ENCODE measurements around the gene RPUSD4.

RPUSD4 gene

DNA sequence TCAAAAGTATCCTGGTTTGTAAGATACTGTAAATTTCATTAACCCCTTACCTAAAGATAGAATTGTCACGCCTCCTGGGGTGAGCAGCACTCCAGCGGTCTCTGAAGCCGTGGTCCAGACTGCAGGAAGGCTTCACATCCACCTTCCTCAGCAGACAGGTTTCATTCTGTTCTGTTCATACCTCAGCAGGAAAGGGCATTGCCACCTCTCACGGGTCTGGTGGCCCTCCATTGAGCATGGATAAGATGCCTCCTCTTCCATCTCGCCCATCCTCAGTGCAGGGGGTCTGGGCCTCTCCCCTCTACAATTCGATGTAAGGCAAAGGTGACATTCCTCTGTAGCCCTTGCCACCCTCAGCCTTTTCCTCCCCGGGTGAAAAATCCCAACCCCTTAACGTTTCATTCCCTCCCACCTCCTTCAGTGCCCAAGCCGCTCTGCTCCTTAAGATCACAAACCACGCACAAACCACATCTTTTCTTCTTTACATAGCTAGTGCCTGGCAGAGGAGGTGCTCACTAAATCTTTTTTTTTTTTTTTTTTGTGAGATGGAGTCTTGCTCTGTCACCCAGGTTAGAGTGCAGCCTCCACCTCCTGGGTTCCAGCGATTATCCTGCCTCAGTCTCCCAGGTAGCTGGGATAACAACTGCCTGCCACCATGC is 28.5 kb downstream of the RPUSD4 start:
- DNase-seq (ENCODE audit: low spot score), result no peak

DNA sequence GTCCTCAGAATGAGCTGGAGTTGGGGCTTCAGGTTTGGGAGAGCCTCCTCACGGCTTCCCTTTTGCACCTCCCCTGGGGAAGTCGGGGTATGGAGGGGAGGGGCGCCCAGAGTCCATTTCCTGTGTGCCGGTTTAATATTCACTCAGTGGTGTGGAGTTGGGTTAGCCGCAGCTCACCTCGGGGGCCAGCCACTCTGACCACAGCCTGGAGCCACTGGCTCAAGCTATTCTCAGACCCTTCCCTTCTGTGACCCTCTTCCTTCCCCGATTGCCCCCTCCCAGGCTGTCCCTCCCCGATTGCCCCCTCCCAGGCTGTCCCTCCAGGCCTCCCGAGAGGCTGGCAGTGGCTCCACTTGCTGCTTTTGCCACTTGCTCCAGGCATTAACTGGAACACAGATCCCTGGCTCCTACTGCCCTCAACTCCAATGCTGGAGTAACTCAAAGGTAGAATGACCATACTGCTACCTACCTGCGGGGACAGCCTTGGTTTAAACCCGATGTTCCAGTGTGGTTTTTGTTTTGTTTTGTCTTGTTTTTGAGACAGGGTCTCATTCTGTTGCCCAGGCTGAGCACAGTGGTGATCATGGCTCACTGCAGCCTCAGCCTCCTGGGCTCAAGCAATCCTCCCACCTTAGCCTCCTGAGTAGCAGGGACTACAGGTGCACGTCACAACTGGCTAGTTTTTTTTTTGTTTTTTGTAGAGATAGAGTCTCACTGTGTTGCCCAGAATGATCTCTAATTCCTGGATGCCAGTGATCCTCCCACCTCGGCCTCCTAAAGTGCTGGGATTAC is 29.3 kb downstream of the RPUSD4 start:
- no peak for DNase-seq (ENCODE audit: low spot score)

DNA sequence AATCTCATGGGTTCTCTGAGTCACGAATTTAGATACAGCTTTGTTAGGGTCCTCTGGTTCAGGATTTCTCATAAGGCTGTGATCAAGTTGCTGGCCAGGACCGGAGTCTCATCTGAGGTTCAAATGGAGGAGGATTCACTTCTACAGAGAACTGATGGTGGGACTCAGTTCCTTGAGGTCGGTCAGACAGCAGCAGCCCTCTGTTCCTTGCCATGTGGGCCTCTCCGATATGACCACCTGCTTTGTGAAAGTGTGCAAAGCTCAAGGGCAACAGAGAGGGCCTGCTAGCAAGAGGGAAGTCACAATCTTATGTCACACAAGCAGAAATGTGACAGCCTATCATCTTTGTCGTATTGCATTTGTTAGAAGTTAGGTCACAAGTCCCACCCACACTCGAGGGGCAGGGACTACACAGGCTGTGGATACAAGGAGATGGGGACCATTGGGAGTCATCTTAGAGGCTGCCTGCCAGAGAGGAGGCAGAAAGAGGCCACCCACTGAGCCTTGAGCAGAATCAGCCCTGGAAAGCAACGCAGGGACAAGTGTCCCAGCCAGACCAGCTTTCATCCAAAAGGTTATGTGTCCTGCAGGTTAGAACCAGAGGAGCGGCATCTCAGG is 34.5 kb downstream of the RPUSD4 start:
- DNase-seq (ENCODE audit: low spot score), result no peak

DNA sequence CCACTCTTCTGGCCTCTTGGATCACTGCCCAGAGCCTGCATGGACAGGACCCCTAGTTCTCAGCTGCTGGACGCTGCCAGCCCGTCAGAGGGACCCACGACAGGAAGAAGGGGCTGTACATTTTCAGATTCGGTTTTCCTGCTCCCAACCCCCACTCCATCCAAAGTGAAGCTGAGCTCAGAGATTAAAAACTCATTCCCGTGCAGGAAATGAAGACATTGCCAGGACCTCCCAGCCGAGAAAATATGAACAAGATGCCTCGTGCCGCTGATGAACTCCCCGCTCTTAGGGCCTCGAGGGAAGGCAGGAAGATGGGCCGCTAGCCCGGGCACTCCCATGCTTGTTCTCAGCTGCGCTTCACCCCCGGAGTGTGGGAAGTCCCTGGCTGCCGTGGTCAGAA is 36.1 kb downstream of the RPUSD4 start:
- DNase-seq (ENCODE audit: low spot score), result no peak

DNA sequence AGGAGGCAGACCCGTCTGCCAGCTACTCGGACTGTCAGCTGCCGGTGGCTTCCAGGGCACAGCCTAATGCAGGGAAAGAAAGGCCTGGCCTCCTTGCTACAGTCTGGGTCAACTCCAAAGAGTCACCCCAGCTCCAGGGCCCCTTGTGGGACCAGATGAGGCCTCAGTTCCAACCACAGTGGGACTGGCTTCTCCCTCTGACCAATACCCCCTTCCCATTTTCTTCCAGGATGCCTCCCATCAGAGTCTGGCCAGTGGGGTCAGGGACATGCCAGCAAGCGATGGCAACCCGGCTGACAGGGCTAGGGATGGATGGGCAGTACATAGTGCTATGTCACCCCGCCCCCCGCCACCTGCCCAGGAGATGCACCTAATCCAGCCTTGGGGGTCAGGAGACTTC is 36.6 kb downstream of the RPUSD4 start:
- DNase-seq (ENCODE audit: low spot score), result no peak

DNA sequence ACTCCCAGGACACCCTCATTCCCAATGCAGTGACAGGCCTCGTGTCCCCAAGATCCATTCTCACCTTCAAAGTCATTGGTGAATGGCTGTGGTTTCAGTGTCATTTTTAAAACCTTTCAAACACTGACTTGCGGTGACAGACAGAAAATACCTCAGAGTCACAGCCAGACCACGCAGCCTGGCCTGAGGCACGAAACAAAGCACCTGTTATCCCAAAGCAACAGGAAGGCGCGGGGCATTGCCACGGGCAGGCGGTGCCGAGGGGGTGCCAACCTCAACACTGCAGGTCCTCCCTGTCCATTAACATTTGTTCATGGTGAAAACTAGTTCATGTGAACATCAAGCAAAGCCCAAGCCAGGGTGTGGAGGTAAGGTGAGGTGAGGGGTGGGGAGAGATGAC is 38.2 kb downstream of the RPUSD4 start:
- DNase-seq (ENCODE audit: low spot score), result no peak

DNA sequence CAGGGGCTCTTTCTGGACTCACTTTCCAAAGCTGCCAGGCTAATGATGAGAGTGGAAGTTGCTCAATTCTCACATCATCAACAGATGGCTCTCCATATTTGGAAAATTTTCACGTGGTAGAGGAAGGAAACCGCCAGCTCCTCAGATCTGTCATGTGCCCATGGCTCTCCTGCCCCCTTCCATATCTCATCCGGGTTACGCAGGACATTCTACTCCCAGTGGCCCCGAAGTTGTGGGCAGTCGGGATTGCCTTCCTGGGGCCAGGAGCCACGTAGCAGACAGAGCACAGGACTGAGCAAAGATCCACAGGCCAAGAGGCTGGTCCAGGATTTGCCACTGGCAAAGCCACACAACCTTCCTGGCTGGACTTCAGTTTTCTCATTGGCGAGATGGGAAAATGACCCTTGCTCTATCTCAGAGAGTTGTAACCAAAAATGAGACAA is 38.8 kb downstream of the RPUSD4 start:
- no peak for DNase-seq (ENCODE audit: low spot score)

DNA sequence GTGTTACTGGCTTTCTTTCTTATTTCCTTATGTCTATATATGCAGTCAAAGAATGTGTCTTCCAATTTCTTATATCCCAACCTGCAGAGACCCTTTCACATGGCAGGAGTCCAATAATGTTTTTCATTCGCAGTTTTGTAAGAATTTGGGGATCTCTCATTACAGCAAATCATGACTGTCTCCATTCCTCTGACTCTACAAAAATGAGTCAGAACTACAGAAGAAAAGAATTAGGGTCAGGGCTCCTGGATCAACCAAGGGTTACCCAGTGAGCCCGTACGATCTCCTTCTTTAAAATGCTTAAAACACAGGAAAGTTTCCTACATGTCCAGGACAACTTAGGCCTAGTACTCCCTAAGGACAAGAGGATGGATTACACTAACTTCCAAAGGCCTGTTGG is 42.2 kb downstream of the RPUSD4 start:
- no peak for DNase-seq (ENCODE audit: low spot score)

DNA sequence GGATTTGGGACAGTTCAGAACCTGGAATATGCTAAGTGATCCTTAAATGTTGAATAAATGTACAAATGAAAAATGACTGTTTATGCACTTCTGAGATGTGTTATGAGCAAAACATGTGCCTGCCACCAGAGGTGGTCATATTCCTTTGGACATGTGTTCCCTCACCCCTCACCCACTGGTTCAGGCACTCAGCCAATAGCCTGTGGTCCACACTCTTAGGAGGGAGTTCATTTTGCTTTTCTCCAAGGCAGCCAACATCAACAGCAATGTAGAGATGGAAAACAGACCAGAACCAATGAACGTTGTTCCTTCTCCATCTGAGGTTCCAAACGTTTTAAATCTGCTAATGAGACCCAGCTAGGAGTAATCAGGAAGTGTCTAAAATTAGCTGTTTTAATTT is 44.0 kb downstream of the RPUSD4 start:
- DNase-seq (ENCODE audit: low spot score), result no peak

DNA sequence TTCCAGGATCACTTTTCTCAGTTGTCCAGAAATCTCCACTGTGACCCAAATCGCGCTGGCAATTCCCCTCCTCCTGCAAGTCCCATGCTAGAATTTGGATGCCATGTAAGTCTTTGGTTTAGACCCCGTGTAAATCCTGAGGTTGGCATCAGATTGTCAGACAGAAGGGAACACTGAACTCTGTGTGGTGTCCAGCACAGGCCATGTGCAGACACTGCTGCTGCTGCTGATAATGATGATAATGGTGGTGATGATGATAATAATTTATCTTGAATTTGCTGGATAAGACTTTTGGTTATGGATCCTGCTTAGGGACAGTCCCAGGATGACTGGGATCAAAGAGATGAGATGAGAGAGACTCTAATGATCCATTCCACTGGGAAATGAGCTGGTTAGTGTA is 45.0 kb downstream of the RPUSD4 start:
- no peak for DNase-seq (ENCODE audit: low spot score)

DNA sequence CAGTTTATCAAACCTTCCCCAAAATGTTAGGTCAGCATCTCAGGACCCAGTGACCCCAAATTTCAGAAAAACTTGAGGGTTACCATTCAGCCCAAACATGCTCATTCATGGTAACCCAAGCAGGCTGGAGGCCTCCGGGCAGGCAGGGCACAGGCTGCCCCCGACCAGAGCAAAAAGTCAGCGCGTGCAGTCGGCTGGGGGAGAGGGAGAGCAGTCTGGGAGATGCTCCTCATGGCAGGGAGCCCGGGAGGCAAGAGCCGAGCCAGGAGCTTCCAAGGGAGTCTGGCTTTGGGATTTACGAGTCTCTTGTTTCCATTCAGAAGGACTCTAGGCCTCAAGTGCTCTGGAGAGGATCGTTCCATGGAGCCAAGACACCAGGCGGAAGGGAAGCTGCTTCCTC is 45.7 kb downstream of the RPUSD4 start:
- DNase-seq (ENCODE audit: low spot score), result no peak

DNA sequence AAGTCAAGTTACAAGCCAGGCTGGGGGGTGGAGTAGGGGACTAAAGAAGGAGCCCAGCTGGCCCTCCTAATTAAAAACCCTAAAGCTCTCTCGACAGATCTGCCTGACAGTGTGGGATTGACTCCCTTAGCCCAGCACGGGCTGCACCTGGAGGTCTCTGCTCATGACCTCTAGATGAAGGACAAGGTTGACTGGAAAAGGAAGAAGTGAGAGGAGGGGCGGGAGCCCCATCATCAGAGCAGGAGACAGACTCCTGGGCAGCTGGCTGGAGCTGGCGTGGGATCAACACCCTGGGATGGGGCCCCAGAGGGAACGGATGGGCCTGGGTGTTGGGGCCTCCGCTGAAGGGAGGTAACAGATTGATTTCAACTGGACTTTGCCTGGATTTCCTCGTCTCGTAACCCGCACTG is 46.1 kb downstream of the RPUSD4 start:
- DNase-seq (ENCODE audit: low spot score), result no peak

DNA sequence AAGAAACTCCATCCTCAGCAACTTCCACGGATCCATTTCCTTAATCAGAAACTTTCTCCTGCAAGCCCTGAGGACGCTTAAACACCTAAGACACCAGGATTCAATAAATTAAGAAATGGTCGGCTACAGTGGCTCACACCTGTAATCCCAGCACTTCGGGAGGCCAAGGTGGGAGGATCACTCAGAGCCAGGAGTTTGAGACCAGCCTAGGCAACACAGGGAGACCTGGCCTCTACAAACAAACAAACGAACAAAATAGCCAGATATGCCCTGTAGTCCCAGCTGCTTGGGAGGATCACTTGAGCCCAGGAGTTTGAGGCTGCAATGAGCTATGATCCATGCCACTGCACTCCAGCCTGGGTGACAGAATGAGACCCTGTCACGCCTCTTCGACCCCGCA is 46.7 kb downstream of the RPUSD4 start:
- DNase-seq (ENCODE audit: low spot score), result no peak

DNA sequence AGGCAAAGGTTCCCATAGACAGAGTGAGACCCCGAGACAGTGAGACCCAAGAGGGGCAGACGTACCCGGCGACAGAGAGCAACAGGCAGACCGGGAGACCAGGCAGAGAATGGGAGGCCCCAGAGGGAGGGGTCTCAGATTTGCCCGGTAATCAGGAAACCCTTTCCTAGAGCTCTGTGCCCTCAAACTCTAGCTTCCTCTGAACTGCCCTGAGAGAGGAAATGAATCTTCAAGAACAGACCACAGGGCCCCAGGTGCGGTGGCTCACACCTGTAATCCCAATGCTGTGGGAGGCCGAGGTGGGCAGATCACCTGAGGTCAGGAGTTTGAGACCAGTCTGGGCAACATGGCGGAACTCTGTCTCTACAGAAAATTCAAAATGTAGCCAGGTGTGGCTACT is 47.7 kb downstream of the RPUSD4 start:
- DNase-seq (ENCODE audit: low spot score), result no peak

DNA sequence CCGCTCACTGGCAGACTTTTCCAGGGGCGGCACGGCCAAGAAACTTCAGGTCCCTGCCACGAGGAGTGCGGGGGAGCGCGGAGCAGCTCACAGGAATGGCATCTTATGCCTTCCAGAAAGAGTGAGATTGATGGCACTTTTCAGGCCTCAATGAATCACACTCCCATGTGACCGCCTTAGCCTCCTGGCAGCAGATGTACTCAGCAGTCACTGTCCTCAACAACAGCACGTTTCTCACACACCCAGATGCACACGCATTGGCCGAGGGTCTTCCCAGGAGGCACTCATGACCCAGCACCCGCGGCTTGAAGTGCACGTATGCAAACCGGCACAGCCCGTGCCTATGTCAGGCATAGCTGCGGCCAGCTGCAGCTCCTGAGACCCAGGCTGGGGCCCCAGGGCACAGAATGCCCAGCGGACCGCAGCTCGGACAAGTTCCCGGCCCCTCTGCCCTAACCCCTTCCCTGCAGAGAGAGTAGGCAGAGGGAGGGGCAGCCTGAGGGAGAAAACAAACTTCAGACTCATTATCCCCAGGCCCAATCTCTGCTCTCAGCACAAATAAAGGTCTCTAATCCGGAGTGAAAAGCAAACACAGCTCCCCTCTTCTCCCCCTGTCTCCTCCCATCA is 48.3 kb downstream of the RPUSD4 start:
- DNase-seq (ENCODE audit: low spot score), result peak; percentile 73

DNA sequence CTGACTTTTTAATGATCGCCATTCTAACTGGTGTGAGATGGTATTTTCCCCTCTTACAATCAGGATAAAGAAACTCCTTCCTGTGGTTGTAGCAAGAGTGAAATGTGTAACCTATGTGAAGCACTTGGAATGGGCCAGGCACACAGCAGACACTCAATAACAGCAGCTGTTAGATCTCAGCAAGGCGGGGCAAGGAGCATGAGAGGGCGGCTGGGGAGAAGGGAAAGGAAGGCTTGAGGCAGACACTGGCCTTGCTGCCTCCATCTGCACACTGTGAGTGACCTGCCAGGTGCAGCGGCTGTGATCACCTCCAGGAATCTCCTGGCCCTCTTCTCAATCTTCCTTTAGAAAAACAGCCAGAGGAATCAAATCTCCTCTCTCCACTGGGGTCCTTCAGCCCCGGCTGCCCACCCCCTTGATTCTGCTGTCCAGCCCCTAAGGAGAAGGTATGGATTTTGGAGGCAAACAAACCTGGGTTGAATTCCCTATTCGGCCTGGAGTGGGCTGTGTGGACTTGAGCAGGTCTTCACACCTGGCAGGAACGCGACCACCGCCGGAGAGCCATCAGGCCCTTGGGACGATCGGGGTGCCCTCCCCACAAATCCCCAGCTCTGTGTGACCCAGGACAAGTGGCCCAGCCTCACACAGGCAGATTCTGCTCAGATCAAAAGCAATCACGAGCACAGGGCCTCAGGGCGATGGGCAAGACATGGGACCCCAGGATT is 49.0 kb downstream of the RPUSD4 start:
- no peak for DNase-seq (ENCODE audit: low spot score)

DNA sequence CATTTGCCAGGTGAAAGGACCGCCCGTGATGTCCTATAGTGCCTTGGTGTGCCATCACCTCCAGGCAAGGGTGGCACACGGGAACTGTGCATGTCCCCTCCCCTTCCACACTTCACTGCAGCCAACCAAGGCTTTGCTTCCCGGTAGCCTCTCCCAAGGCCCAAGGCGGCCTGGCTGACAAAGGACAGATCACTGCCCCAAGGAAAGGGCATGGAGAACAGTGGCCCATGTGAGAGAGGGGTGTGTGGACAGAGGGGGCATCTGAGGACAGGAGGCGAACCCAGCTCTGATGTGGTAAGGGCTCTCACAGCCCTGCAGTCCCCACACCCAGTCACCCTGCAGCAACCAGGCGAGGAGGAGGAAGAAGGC is 50.4 kb downstream of the RPUSD4 start:
- DNase-seq (ENCODE audit: low spot score), result no peak

DNA sequence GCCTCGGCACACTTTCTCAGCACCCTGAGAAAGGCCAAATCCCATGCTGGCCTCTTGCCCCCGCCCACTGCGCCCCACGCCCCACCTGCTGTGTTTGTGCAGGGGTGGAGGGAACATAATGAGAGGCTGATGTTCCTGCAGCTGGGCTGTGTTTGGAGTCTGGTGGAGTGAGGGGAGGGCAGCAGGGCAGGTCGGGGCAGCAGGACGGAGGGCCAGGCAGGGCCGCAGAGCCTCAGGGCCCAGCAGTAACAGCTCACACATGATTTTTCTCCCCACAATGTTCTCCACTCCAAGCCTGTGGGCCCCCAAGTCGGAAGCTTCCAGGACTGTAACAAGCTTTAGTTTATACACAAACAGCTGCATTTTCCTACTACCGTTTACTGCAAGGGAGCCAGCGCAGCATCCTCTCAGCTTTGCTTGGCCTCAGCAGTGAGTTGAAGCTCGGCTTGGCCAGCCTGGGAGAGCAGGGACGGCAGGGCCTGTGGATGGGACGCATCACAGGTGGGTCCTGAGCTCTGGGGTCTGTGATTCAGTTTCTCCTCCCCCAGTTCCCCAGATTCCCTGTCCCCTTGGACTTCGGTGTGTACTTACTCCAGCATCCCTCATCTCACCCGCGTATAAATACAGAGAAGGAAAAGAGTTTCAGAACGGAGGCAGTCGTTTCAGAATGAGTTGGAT is 51.0 kb downstream of the RPUSD4 start:
- no peak for DNase-seq (ENCODE audit: low spot score)

DNA sequence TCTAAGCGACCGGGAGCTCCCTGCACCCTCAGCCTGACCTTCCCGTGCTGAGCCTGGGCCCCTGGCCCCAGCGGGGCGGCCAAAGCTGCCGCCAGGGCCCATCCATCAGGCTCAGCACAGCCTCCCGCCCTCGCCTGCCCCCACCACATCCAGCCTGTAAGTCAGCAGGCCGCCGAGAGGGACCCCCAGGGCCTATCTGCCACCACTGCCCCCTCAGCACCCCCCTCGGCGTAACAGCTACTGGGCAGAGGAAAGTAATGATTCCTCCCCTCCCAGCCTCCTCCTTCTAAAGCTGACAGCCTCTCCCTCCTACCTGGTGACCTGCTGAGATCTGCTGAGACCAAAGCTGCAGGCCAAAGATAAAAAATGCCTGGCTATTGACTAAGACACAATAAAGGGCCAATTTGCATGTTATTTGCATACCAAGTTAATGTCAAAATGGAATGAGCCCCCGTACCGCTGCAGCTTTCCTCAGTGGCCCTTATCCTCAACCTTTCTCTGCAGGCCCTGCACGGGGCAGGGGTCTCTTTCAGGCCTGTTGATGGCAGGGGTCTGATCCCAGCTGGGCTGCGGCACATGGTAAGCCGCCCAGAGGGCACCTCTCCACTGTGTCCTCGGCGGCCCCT is 51.6 kb downstream of the RPUSD4 start:
- DNase-seq (ENCODE audit: low spot score), result no peak

DNA sequence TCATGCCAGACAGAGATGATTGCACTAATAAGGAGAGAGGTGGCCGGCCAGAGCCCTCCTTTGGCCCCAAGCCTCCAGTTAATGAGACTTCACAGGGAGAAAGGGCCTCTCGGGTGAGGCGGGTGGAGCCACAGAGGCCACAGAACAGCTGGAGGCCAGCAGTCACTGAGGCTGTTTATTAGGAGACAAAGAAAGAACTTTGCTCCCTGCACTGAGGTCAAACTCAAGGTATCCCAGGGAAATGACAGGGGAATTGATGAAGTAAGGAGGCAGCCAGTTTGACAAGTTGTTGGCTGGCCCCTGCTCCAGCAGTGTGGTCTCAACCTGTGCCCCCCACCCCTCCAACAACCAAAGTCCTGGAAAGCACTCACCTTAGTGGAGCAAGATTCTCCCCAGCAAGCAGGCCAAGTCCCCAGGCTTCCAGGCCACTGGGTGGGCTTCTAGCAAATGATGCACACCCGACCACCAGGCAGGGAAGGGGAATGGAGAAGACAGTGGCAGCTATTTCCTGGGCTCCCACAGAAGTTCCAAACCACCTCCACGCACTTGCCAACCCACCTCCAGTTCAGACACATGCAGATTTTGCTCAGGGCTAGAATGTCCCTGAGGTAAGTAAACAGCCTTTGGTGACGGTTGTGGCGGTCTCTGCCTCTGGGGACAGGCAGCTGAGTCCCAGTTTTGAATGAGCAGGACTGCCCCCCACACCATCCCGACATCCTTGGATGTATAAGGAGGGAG is 53.2 kb downstream of the RPUSD4 start:
- DNase-seq (ENCODE audit: low spot score), result no peak
